GM19239 (cell line): ENCODE results near the gene OSGIN1.

Experiments
- DNase-seq: peaks from one replicate; pipeline ENCODE4 v3.0.0; 2011; ENCODE audit warnings: low spot score; ENCODE audit not compliant: insufficient read length
- FAIRE-seq: peaks from 2 replicates; lab custom pipeline; 2011; peaks lifted over from hg19 to GRCh38; lab: Jason Lieb, UNC

Gene OSGIN1

DNA sequence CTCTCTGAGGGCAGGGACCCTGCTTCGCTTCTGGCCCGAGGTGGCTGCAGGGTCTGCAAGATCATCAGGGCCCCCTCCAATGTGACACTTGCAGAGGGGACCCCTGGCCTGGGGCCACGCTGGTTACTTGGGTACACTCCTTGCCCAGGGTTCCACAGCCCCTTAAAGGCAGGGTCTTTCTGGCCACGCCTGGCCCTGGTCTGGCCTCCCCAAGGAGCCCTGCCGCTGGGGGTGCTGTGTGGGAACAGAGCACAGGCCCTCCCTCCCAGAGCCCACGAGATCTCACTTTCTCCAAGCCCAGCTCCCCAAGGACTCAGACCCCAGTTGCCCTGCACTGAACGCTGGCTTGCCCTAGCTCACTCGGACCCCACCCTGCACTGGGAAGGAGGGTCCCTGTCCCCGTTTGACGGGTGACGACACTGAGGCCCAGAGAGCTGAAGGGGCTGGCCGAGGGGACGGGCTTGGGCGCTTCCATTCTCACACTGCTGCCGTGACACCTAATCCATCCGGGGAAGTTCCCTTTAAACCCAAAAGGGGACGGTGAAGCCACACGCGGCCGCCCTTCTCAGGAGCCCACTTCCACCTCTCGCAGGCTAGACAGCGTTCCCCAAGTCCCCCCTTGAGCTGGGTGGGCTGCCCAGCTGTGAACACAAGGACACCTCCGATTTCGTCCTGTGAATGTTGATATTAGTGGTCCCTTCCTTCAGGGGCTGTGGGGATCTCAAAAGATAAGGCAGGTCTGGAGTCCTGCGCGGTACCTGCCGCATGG is 26.9 kb upstream of the OSGIN1 start:
- DNase-seq, result no peak
- FAIRE-seq, result no peak

- DNase-seq (peak; percentile 84), FAIRE-seq (peak; percentile 87)
These were observed 26.2 kb upstream of the OSGIN1 start for GRCh38 chr16:83926726-83927397.

- DNase-seq, result no peak
- no peak for FAIRE-seq
These were observed 24.5 kb upstream of the OSGIN1 start for GRCh38 chr16:83928341-83929055.

DNA sequence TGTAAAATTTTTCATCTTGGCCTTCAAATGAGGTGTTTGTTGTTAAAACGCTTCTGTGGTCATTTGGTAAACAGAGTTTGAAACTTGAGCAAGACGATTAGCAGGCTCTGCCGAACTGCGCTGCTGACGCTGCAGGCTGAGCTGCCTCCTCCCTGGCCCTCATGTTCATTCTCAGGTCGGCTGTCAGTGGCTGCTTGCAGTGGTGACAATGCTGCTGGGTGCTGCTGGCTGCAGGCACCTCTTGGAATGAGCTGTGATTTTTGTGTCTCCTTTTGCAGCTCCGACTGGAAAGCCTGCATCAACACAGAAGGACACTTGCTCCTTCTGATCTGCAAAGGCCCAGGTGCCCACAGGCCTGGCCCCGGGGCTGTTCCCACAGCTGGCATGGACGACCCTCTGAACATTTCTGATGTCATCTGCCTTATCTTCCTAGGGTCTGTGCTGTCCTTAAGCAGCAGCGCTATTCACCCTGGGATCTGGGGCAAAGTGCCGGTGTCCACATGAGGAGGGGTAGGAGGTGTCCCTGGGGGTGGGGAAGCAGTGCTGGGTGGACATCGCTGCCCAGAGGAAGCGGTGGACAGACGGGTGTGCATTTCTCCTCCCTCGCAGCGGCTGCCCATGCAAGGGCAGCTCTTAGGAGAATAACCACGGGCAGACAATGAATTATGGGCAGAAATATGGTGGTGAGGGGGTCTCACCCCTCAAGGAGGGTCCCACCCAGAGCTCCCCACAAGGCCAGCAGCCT is 23.1 kb upstream of the OSGIN1 start:
- no peak for DNase-seq
- no peak for FAIRE-seq

- FAIRE-seq (no peak), DNase-seq (no peak)
These were observed 22.1 kb upstream of the OSGIN1 start for GRCh38 chr16:83930730-83931500.

DNA sequence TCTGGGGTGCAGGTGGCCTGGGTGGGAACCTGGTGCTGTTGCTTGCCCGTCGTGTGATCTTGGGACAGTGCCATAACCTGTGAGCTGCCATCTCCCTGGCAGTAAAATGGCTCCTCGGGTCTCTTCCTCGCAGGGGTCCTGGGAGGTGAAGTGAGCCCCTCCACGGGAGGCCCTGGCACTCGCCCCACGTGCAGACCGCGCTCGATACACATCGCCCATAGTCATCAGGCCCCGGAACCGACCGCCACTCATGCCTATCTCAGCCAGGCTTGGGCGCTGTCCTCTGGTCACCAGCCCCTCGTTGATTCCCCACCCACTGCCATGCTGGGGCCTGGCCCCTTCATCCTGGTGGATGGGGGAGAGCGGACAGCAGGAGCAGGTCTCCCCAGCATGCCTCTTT is 21.5 kb upstream of the OSGIN1 start:
- DNase-seq, result no peak
- no peak for FAIRE-seq

GRCh38 chr16:83932304-83932703 is 20.7 kb upstream of the OSGIN1 start:
- no peak for FAIRE-seq
- no peak for DNase-seq

- FAIRE-seq, result no peak
- DNase-seq, result no peak
These were observed 19.9 kb upstream of the OSGIN1 start for GRCh38 chr16:83932955-83933673.

DNA sequence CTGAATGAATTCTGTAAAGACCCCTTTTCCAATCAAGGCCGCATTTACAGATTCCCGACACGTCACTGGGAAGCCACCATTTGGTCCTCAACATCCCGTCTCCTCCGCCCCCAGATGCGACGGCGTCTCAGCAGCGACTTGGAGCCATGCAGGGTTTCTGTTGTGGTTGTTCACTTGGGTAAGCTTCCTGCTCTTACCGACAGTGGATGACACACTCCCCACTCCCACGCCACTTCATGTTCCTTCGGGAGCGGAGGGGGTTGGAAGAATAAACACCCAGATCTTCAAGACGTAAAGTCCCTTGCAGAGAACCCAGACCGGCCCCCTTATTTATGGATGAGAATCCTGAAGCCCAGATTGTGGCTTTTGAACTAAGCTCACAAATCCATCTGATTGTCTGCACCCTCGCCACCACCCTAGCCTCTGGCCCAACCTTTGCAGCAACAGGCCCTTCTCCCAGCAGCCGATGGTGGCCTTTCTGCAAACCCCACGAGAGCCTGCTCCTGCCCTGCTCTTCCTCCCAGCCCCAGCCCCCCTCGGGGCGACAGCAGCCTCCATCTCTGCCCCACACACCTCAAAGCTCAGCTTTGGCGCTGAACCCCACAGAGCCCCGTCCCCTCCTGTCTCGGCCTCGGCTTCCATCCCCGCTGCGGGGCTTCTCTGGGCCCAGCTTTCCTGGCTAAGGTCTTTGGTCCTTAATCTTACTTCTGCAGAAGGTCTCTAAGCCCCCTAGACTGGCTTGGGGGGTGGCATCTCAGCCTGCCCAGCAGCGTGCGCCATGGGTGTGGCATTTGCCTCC is 19.0 kb upstream of the OSGIN1 start:
- DNase-seq (no peak), FAIRE-seq (no peak)

- DNase-seq (no peak), FAIRE-seq (no peak)
These were observed 18.4 kb upstream of the OSGIN1 start for GRCh38 chr16:83934684-83934977.

DNA sequence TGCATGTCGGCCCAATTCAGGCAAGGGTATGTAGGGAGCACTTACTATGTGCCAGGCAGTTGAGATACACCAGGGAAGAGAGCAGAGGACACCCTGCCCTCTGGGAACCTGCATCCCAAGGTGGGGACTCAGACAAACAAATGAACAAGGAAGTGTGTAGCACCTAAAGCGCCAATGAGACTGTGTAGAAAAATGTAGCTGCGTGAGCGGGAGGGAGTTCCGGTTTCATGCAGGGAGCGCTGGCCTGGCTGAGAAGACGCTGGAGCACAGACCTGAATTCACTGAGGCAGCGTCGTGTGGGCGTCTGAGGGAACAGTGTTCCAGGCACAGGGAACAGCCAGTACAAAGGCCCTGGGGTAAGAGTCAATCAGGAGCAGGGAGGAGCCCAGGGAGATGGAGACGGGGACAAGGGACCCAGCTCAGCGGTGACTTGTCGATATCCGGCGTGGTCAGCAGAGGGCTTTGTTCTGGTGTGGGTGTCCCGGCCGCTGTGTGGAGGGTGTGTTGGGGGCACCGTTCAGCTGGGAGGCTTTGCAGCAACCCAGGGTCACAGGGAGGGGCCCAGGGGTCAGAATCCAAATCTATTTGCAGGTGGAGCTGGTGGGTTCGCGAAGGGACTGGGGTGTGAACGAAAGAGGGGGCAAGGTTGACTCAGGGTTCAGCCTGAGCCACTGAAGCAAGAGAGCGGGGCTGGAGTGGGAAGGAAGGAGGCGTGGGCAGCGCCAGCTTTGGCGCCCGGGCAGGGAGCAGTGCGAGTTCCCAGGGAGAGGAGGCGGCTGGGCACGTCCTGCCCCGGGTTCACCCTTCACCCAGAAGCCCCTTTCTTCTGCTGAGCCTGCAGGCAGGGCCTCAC is 17.8 kb upstream of the OSGIN1 start:
- FAIRE-seq, result no peak
- no peak for DNase-seq

DNA sequence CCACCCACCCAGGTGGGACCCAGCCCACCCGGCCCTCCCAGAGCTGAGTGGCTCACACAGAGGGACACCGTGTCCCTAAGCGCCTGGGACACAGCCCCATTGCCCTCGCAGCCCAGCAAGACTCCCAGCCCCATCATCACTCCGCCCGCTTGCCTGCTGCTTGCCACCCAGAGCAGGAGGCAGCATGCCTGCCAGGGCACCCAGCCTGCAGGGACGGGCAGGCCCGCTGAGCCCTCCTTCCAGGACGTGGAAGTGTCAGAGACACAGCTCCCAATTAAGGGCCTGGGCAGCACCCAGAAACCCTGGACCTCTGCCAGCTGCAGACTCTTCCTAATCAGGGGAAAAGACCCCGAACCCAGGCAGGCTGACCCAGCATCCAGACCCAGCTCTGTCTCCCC is 17.2 kb upstream of the OSGIN1 start:
- DNase-seq (no peak), FAIRE-seq (no peak)

DNA sequence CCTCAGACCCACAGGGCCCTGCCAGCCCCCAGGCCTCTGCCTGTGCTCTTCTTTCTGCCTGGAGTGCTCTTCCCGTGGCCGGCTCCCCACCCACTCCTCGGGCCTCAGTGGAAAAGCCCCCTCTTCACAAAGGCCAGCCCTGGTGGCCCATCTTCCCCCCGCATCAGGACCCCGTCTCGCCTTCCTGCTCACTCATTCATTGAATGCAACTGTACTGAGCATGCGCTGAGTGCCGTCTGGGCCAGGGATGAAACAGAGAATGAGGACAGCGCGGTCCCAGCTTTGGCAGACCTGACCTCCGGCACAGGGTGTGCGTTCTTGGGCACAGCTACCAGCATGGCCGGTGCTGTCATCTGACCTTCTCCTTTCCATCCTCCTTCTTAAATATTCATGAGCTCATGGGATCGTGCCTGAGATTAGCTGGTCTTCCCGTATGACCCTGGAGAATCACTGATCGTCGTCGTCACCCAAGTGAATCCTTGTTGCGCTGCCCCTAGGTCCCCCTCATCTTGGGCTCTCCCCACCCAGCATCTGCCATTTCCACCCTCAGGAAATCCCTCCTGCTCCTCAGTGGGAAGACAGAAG is 16.4 kb upstream of the OSGIN1 start:
- DNase-seq, result no peak
- no peak for FAIRE-seq

DNA sequence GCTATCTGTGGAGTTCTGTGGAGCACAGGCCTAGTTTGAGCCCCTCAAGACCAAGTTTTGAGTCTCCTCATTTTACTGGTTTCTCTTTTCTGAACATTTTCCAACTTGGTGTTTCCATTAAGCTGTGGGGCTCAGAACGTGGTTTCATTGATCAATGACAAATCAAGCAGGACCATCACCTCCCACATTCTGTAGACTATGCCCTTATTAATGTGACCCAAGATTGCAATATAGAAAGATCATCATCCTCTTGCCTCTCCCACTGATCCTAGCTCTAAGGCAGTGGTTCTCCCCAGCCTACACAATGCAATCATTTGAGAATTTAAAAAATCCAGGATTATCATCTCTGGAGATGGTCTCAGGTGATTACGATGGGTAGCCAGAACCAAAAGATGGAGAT is 15.8 kb upstream of the OSGIN1 start:
- FAIRE-seq (no peak), DNase-seq (no peak)

DNA sequence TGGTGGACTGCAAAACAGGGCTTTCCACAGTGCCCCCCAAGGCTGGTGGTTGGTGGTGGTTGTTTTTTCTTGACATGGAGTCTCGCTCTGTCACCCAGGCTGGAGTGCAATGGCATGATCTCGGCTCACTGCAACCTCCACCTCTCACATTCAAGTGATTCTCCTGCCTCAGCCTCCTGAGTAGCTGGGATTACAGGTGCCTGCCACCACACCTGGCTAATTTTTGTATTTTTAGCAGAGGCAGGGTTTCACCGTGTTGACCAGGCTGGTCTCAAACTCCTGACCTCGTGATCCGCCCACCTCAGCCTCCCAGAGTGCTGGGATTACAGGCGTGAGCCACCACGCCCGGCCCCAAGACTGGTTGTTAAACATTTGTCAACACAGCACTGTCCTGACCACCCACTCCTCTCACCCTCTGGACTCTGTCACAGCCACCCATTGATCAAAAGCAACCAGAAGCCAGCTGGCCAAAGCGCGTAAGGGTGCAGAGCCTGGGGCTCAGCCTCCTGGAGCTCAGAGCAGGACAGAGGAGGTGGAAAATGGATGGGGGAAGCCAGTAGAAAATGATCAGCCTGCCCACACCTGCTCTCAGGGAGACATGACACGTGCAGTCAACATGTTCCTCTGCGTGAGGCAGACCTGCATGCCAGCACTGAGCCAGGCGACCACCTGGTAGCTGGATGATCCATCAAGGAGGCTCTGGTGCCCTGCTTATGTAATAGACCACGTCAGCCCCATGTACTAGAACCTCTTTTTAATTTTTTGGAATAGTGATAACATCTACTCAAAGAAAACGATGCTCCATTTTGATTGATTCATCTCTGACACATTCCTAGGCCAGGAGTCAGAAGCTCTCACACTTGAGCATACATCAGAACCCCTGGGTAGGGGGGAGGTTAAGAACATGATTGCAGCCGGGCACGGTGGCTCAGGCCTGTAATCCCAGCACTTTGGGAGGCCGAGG is 14.8 kb upstream of the OSGIN1 start:
- DNase-seq, result no peak
- FAIRE-seq, result no peak

GRCh38 chr16:83939266-83939855 is 13.7 kb upstream of the OSGIN1 start:
- no peak for FAIRE-seq
- DNase-seq, result no peak
